ENCODE data around the gene SLC8A3. TPM values are rescaled to one million over a fixed set of nuclear protein-coding genes. Genes with fewer than 3 reads are reported as not detected.

Gene SLC8A3
- total and polyA plus RNA-seq, 2 of the 13 experiments (the other 11 are each of a cell fraction or from before 2014, with no cell fraction given), result 0.01 to 0.02 TPM

DNA sequence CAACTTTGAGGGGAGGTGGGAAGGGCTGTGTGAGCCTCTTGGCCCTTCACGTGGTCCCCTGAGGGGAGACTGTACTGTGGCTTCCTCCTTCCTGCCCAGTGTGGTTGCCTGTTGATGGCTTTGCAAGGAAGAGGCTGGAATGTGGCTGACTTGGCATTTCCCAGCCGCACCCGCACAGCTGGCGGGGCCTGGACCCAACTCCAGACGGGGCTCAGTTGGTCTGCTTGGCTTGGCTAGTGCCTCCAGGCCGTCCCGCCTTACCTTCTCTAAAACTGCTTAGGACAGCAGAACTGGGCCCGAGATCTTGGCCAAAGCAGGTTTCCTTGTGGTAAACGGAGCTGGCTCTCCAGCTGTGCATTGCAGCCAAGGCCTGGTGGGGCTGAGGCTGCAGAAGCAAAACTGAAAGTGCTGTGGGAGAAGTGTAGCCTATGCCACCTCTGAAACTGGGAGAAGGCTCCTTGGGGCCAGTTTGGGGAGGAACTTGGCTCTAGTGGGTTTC, 170.0 kb downstream of the SLC8A3 start:
- DNase-seq (ENCODE audit: low spot score) (no peak), FAIRE-seq (no peak), ATAC-seq (no peak)
- BruUV-seq (replicated peaks), result no TSS peak
- Histone ChIP-seq H2AFZ (ENCODE audit: low read length) (no peak overlapping the region), H4K20me1 (ENCODE audit: insufficient read depth, low read length) (no peaks in the 10 kb centered on the region), H3K9ac (ENCODE audit: insufficient read depth, low read depth, low read length) (no peak overlapping the region), H3K27me3 (ENCODE audit: control insufficient read depth in 1 of 2, insufficient read depth in 2 of 2, low read length in 2 of 2) (no peaks in the 10 kb centered on the region), H3K9me3 (ENCODE audit: low read length) (no peaks in the 10 kb centered on the region), H3K79me2 (ENCODE audit: insufficient read depth, low read length) (no peaks in the 10 kb centered on the region), H3K4me2 (ENCODE audit: low read depth, low read length) (no peak overlapping the region), H3K4me3 (replicated peaks in 1 of 3; ENCODE audit: insufficient read depth in 1 of 3, low read depth in 2 of 3, low read length in 3 of 3) (no peak overlapping the region), H3K36me3 (replicated peaks in 1 of 2; ENCODE audit: control insufficient read depth in 1 of 2, insufficient read depth in 2 of 2, low read length in 2 of 2) (peaks cover 21 to 46% of the 10 kb centered on the region in 2 experiments), H3K27ac (ENCODE audit: extremely low read length, insufficient read depth, low read length) (no peak overlapping the region), H3K4me1 (ENCODE audit: insufficient read depth, low read length) (no peaks in the 10 kb centered on the region)
- 90% methylated on average over 2 of the region's 9 CpGs for WGBS (ENCODE audit: low lambda C conversion rate)
- no peak for TF ChIP-seq ZNF460 (CRISPR knock-in tag; IDR thresholded peaks at IDR 0.05; ENCODE audit: borderline replicate concordance)
- no peak for TF ChIP-seq ZNF557 (CRISPR knock-in tag; IDR thresholded peaks at IDR 0.05)
- TF ChIP-seq ZNF766 (CRISPR knock-in tag; IDR thresholded peaks at IDR 0.05; ENCODE audit: borderline replicate concordance), result no peak
- TF ChIP-seq MAFK (conservative IDR thresholded peaks at IDR 0.05 in 1 of 2, IDR thresholded peaks at IDR 0.05 in 1 of 2; ENCODE audit: low read length in 2 of 2), result peak in 1 of 2 experiments; percentile 76; a peak in 3 of 4 replicates
- POLR2A ChIA-PET, result no interaction called here
- in situ Hi-C loops (cut with HindIII; ENCODE audit: extremely low pct_ligation_motif_present, low pct_unique_long_range_greater_than_20kb), result loop anchor here (25.0 kb wide), 1 partner anchor 431 kb away; no protein-coding TSS in a partner anchor
- intact Hi-C loops (cut with micrococcal nuclease; ENCODE audit: unreplicated experiment), result no loop called here
- CTCF ChIA-PET (ENCODE audit: low intra/inter-chr PET ratio, low total read pairs), result no interaction called here

DNA sequence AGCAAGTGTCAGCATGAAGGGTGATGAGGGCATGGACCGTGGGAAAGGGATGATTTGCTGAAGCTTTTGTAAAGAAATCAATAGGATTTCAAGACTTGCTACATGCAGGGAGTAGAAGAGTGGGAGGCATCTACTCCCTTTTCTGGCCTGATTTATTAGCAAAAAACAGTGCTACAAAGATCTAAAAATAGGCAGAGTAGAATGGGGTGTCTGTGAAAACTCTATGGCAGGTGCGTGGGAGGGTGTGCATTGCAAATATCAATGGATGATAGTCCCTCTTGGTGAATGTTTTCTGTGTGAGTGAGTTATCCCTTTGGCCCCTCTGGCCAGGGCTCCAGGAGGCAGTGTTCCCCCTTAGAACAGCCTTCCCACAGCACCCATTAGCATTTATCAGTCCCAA, 170.5 kb downstream of the SLC8A3 start:
- 100% methylated on average over 2 of the region's 2 CpGs for WGBS (ENCODE audit: low lambda C conversion rate)
- CTCF ChIA-PET (ENCODE audit: low intra/inter-chr PET ratio, low total read pairs), result no interaction called here
- in situ Hi-C loops (cut with HindIII; ENCODE audit: extremely low pct_ligation_motif_present, low pct_unique_long_range_greater_than_20kb), result loop anchor here (25.0 kb wide), 1 partner anchor 431 kb away; no protein-coding TSS in a partner anchor
- TF ChIP-seq SSRP1 (CRISPR knock-in tag; IDR thresholded peaks at IDR 0.05) (no peak), ZNF124 (CRISPR knock-in tag; IDR thresholded peaks at IDR 0.05) (no peak), ZNF329 (CRISPR knock-in tag; IDR thresholded peaks at IDR 0.05; ENCODE audit: low read depth) (no peak)
- TF ChIP-seq, protein P1, sequence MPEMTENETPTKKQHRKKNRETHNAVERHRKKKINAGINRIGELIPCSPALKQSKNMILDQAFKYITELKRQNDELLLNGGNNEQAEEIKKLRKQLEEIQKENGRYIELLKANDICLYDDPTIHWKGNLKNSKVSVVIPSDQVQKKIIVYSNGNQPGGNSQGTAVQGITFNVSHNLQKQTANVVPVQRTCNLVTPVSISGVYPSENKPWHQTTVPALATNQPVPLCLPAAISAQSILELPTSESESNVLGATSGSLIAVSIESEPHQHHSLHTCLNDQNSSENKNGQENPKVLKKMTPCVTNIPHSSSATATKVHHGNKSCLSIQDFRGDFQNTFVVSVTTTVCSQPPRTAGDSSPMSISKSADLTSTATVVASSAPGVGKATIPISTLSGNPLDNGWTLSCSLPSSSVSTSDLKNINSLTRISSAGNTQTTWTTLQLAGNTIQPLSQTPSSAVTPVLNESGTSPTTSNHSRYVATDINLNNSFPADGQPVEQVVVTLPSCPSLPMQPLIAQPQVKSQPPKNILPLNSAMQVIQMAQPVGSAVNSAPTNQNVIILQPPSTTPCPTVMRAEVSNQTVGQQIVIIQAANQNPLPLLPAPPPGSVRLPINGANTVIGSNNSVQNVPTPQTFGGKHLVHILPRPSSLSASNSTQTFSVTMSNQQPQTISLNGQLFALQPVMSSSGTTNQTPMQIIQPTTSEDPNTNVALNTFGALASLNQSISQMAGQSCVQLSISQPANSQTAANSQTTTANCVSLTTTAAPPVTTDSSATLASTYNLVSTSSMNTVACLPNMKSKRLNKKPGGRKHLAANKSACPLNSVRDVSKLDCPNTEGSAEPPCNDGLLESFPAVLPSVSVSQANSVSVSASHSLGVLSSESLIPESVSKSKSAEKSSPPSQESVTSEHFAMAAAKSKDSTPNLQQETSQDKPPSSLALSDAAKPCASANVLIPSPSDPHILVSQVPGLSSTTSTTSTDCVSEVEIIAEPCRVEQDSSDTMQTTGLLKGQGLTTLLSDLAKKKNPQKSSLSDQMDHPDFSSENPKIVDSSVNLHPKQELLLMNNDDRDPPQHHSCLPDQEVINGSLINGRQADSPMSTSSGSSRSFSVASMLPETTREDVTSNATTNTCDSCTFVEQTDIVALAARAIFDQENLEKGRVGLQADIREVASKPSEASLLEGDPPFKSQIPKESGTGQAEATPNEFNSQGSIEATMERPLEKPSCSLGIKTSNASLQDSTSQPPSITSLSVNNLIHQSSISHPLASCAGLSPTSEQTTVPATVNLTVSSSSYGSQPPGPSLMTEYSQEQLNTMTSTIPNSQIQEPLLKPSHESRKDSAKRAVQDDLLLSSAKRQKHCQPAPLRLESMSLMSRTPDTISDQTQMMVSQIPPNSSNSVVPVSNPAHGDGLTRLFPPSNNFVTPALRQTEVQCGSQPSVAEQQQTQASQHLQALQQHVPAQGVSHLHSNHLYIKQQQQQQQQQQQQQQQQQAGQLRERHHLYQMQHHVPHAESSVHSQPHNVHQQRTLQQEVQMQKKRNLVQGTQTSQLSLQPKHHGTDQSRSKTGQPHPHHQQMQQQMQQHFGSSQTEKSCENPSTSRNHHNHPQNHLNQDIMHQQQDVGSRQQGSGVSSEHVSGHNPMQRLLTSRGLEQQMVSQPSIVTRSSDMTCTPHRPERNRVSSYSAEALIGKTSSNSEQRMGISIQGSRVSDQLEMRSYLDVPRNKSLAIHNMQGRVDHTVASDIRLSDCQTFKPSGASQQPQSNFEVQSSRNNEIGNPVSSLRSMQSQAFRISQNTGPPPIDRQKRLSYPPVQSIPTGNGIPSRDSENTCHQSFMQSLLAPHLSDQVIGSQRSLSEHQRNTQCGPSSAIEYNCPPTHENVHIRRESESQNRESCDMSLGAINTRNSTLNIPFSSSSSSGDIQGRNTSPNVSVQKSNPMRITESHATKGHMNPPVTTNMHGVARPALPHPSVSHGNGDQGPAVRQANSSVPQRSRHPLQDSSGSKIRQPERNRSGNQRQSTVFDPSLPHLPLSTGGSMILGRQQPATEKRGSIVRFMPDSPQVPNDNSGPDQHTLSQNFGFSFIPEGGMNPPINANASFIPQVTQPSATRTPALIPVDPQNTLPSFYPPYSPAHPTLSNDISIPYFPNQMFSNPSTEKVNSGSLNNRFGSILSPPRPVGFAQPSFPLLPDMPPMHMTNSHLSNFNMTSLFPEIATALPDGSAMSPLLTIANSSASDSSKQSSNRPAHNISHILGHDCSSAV (CRISPR knock-in tag; IDR thresholded peaks at IDR 0.05; ENCODE audit: borderline replicate concordance), result no peak

More for the DNA sequence above, 170.5 kb downstream of the SLC8A3 start:
- H3K27ac ChIP-seq (ENCODE audit: extremely low read length, insufficient read depth, low read length), result no peak overlapping the region
- no peaks in the 10 kb centered on the region for H4K20me1 ChIP-seq (ENCODE audit: insufficient read depth, low read length)
- intact Hi-C loops (cut with micrococcal nuclease; ENCODE audit: unreplicated experiment), result no loop called here
- no peak overlapping the region for H3K9ac ChIP-seq (ENCODE audit: insufficient read depth, low read depth, low read length)
- no peaks in the 10 kb centered on the region for H3K9me3 ChIP-seq (ENCODE audit: low read length)
- no TSS peak for BruUV-seq (replicated peaks)
- DNase-seq (ENCODE audit: low spot score) (no peak), FAIRE-seq (no peak), ATAC-seq (no peak)
- H3K4me3 ChIP-seq (replicated peaks in 1 of 3; ENCODE audit: insufficient read depth in 1 of 3, low read depth in 2 of 3, low read length in 3 of 3), result no peak overlapping the region
- no peaks in the 10 kb centered on the region for H3K27me3 ChIP-seq (ENCODE audit: control insufficient read depth in 1 of 2, insufficient read depth in 2 of 2, low read length in 2 of 2)
- H3K36me3 ChIP-seq (replicated peaks in 1 of 2; ENCODE audit: control insufficient read depth in 1 of 2, insufficient read depth in 2 of 2, low read length in 2 of 2), result peaks cover 18 to 45% of the 10 kb centered on the region in 2 experiments
- POLR2A ChIA-PET, result no interaction called here
- no peak overlapping the region for H3K4me2 ChIP-seq (ENCODE audit: low read depth, low read length)
- H3K4me1 ChIP-seq (ENCODE audit: insufficient read depth, low read length), result no peaks in the 10 kb centered on the region
- H2AFZ ChIP-seq (ENCODE audit: low read length), result no peak overlapping the region
- no peaks in the 10 kb centered on the region for H3K79me2 ChIP-seq (ENCODE audit: insufficient read depth, low read length)
